GM21825 (cell line): ENCODE data around the gene RNF212.

Source experiments
- ATAC-seq: cut with Tn5 transposase; IDR thresholded peaks from one replicate; pipeline ENCODE4 v1.9.1; 2021; ENCODE audit warnings: mild to moderate bottlenecking, moderate library complexity; ENCODE audit not compliant: unreplicated experiment

Gene RNF212

GRCh38 chr4:1116838-1117237 is 3.5 kb upstream of the RNF212 start:
- no peak for ATAC-seq

GRCh38 chr4:1115528-1116293 is 2.3 kb upstream of the RNF212 start:
- ATAC-seq: no peak

- ATAC-seq: no peak
These were observed 562 bp downstream of the RNF212 start for GRCh38 chr4:1112821-1113182.

- ATAC-seq: no peak
These were observed 1.1 kb downstream of the RNF212 start for GRCh38 chr4:1112174-1112820.

GRCh38 chr4:1111259-1111809 is 2.0 kb downstream of the RNF212 start:
- ATAC-seq: no peak

- ATAC-seq: no peak
These were observed 3.4 kb downstream of the RNF212 start for GRCh38 chr4:1109898-1110506.

- ATAC-seq: no peak
These were observed 4.0 kb downstream of the RNF212 start for GRCh38 chr4:1109333-1109732.

- ATAC-seq: no peak
These were observed 7.7 kb downstream of the RNF212 start for GRCh38 chr4:1105662-1106061.

GRCh38 chr4:1105067-1105466 is 8.3 kb downstream of the RNF212 start:
- no peak for ATAC-seq

GRCh38 chr4:1104647-1105046 is 8.7 kb downstream of the RNF212 start:
- no peak for ATAC-seq

- ATAC-seq: no peak
These were observed 13.6 kb downstream of the RNF212 start for GRCh38 chr4:1099684-1100335.

- no peak for ATAC-seq
These were observed 14.1 kb downstream of the RNF212 start for GRCh38 chr4:1099270-1099669.

- ATAC-seq: no peak
These were observed 14.9 kb downstream of the RNF212 start for GRCh38 chr4:1098311-1098925.

GRCh38 chr4:1097553-1097952 is 15.8 kb downstream of the RNF212 start:
- ATAC-seq: no peak

GRCh38 chr4:1096841-1097240 is 16.5 kb downstream of the RNF212 start:
- no peak for ATAC-seq

GRCh38 chr4:1094336-1094690 is 19.1 kb downstream of the RNF212 start:
- no peak for ATAC-seq

- ATAC-seq: no peak
These were observed 19.7 kb downstream of the RNF212 start for GRCh38 chr4:1093391-1094335.

GRCh38 chr4:1092983-1093361 is 20.4 kb downstream of the RNF212 start:
- ATAC-seq: no peak

GRCh38 chr4:1092026-1092982 is 21.1 kb downstream of the RNF212 start:
- no peak for ATAC-seq
